NCI-H2227 (cell line): Measurements from ENCODE around the gene SSH2.
A peak's percentile ranks its signal among the peaks of the same experiment; 100 is the strongest.
"Not testable (repeated sequence)": the region's sequence is repeated elsewhere in the genome, so short reads cannot be mapped to it uniquely, and the experiment has no call there.

ENCODE experiments used
- DNase-seq: peaks from one replicate; lab custom pipeline; 2025; ENCODE audit not compliant: unreplicated experiment; lab: John Stamatoyannopoulos, UW

The SSH2 gene

DNA sequence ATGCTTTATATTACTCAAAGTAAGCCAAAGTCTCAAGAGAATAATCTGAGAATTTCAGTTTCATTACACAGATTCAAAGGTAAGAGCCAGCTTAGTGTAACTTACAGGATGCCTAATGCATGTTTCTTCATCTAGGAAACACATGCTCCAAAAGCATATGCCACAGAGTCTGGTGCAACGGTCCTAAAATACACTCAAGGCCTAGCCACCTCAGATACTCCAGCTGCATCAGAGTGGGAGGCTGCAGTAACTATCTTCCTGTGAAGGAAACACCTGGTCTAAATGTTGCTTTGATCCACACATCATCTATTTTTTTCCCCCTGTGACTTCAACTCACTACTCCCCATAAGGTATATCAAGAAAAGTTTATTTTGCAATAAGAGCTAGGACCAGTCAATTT, 255.7 kb downstream of the SSH2 start:
- DNase-seq = no peak

DNA sequence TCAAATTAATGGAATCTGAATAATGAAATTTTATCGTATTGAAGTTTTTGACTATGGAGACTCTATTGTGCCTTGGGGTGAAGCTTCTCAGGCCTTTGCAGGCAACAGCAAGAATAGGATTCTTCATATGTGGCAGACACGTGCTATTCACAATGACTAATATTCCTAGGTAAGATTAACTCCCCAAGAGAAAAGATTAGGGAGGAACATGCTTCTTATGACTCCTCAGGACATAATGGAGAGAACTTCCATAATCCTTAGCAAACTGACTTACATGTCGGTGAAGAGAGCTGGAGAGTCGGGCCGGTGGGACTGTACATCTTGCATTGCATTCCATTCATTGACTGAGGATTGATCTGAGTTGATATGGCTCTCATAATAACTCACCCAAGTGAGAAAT, 258.4 kb downstream of the SSH2 start:
- DNase-seq = no peak

DNA sequence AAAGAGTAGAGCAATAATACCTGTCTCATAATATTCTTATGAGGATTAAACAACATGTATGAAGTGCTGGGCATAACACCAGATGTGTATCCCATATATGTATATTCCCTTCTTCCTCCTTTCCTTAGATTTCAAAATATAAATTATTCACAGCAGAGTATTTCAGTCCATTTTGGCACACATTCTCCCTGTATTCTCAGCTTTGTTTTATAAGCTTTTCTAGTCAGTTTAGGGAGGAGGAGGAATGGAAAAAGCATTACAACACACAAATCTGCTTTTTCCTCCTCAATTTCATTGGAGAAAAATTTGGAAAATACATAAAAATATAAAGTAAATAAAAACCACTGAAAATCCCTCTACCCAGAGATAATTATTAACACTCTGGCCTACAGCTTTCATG, 260.8 kb downstream of the SSH2 start:
- no peak for DNase-seq

DNA sequence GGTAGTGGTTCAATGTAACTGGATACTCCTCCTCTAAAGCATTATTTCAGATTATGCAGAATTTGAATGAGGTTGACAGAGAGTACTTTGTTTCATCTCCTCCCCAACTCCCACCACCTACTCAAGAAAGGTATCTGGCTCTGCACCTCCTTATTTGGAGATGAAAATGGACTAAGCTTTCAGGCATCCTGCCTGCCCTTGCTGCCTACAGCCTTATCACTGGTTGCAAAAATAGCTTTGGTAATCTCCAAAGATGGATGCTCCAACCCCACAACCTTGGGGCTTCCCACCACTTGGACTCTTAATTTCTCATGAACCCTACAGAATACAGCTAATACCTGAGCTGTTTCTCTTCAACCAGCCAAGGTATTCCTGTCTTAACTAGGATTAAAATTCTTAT, 262.1 kb downstream of the SSH2 start:
- no peak for DNase-seq

DNA sequence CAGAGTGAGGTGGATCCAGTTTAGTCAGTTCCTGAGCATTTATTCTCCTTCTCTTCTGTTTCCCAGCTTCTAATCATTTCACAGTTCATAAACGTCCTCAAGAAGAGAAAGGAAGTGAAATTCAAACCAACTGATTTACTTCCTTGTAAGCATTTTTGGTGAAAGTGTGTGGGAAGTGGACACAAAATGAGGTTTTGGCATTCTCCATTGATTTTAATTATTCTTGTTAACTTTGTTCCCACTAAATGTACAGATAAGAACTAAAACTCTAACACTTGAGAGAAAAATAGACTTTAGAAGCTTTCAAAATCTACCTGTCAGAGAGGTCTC, 264.6 kb downstream of the SSH2 start:
- no peak for DNase-seq

DNA sequence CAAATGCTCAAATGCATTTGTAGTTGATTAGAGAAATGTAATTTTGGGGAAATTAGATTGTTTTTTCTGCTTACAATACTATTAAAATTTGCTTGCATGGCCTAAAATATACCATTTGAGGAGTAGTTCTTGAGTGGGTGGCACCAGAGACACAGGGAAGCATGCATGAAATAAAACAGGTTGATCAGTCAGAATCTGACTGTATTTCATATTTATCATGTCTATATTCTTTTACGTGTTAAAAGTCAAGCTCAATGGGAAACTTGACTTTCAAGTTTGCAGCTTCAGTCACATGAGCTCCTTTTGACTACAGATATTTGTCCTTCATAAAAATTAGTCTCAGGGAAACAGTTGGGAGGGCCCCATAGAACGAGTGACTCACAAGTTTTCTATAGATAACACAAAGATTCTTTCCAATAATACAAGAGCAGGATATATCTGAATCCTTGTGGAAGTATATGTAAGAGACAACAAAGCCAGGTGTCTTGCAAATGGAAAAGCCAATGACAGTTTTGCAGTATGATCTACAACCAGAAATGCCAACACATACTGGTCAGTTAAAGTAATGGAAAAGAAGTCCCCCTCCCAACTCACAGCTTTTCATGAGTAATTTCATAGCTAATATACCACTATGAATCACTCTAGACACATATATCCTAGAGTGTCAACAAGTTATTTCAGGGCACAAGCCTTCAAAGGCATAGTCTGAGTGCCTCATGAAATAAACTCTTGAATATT, 265.1 kb downstream of the SSH2 start:
- DNase-seq = no peak

DNA sequence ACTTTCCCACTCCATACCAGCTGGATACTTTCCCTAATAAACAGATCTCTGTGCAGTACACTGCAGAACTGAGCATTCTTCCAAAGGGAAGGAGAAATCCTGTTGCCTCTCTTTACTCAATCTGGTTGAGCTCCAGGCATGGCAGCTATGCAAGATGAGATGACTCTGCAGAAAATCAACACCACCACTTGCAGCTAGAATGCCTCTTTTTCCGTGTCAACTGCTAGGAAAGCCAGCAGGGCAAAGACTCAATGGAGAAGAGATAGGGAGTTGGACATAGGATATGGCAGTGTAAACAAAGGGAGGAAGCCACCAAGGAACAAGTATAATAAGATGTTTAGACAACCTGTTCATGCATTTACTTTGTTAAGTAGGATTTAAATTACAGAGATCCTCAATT, 266.9 kb downstream of the SSH2 start:
- DNase-seq = no peak

DNA sequence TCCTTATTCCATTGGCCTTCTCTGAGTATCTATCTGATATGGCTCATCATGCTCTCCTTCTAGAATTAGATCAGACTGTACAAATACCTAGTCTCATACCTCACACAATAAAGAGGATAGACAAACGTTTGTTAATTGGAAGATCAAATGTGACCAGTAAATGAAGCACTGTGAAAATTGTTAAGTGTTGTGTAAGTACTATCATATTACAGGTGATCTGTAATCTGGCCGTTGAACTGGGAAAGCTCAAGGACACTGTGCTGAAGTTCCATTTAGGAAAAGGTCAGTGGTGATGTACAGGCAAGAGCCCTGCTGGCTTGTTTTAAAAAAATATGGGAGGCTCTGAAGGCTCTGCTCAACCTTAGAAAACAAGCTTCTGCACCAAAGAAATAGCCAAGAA, 268.8 kb downstream of the SSH2 start:
- no peak for DNase-seq

DNA sequence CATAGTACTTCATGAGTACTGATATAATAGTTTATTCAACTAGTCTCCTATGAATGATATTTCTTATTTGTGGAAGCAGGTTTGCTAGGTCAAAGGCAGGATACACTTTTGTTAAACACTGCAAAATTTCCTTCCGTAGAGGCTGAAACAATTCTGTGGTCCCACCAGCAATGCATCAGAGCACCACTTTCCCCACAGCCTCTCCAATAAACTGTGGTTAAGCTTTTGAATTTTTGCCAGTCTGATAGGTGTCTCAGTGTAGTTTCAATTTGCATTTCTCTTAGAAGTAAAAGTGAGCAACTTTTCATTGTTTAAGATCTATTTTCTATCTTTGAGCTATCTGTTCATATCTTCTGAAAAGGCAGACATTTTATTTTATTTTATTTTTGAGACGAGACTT, 270.9 kb downstream of the SSH2 start:
- DNase-seq = no peak

DNA sequence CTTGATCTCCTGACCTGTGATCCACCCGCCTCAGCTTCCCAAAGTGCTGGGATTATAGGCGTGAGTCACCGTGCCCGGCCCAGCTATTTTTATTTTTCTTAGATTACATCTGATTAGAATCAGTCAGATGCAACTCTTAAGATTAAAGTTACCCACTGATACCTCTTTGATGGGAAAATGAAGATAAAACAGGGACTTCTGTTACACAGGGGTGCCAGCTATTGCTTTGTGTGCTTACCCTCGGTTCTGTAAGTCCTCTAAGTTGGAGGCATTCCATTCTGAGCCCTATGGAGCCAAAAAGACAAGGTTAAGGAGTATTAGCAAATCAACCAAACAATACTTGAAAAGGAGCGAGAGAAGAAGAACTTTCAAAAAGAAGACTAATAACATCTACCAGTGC, 274.7 kb downstream of the SSH2 start:
- no peak for DNase-seq

DNA sequence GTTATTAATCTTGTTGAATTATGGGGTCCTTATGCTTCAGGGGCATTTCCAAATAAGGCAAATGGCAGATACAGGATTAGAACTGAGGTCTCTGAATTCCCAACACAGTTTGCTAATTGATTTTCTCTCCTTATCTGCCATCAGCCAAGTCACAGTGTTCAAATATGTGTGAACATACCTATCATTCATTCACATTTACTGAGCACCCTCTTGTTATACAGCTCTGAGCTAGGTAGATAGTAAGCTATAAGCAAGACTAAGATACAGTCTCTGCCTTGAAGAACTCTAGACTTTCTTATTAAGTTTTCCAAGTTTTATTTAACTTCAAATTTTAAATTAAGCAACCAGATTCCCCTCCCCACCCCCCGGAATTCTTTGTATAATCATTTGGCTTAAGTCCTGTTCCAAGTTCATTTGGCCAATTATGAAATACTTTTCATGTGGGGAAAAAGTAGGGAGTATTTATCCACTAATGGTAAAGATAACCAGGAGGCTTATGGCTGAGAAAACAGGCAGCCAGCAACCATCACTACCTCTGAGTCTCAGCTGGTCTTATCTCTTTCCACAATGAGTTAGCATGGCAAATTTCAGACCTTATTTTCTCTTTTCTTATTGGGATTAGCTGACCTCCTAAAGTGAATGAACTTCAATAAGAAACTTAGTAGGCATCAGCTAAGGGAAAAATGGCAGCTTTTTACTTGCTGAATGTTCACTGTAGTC, 275.9 kb downstream of the SSH2 start:
- DNase-seq = no peak

DNA sequence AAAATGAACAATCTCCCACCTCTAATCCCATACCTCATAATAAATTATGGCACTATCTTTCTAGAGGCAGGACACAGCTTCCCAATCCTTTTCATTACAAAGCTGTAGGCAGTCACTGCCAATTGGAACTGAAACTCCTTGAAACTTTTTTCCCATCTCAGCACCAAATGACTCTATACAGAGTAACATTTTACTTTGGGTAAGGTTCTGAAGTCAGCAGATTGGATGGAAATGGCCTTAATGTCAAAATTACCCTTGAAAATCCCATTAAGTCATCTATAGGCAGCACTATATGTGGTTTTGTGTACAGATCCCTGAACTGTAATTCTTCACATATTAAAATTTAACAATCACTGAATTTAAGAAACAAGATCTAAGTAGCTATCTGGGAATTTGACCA, 277.1 kb downstream of the SSH2 start:
- DNase-seq = no peak

DNA sequence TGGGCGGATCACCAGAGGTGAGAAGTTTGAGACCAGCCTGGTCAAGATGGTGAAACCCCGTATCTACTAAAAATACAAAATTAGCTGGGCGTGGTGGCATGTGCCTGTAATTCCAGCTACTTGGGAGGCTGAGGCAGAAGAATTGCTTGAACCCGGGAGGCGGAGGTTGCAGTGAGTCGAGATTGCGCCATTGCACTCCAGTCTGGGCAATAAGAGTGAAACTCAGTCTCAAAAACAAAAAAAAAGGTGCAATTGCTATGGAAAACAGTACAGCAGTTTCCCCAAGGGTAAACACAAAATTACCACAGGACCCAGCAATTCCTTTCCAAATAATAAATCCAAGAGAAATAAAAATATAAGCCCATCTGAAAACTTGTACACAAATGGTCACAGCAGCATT, 278.1 kb downstream of the SSH2 start:
- not testable (repeated sequence) for DNase-seq

DNA sequence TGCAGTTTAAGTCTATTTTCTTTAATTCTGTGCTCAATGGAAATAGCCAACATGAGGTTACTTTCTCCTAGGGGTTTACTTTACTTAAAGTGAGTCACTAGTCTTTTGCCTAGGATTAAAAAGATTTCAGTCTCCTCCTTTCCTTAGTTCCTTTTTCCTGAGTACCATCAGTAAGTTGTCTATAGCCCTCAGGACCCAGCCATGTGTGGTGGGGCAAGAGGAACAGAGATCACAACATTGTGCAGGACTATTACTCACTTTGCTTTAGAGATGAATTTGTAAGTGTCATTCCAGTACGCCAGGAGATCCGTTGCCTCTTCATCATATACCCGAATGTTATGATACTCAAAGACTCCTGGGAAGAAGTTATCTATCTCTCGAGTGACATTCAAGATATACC, 279.6 kb downstream of the SSH2 start:
- no peak for DNase-seq

DNA sequence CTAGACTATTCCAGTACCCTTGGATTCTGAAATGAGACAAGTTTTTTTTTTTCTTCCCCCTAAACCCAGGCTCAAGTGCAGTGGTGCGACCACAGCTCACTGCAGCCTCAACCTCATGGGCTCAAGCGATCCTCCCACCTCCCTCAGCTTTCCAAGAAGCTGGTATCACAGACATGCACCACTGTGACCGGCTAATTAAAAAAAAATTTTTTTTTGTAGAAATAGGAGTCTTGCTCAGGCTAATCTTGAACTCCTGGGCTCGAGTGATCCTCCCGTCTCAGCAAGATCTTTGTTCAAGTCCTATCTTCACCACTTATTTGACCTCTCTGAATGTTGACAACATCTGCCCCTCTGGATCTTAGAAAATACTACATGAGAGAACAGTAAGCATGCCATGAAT, 280.7 kb downstream of the SSH2 start:
- no peak for DNase-seq

DNA sequence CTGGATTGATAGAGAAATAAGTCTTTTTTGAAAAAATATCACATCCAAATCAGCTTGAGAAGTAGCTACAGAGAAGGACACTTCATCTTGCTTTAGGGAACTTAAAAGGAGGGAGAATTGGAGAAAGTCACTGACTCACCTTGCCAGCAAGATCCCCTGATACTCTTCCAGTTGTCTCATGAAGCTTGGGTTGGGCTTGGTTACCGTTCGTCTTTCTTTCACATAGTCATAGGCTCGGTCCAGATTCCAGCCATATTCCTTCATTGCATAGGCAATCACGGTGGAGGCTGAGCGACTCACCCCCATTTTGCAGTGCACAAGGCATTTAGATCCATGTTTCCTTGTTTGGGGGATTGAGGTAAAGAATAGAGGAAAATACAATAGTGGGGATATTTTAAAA, 282.0 kb downstream of the SSH2 start:
- no peak for DNase-seq

DNA sequence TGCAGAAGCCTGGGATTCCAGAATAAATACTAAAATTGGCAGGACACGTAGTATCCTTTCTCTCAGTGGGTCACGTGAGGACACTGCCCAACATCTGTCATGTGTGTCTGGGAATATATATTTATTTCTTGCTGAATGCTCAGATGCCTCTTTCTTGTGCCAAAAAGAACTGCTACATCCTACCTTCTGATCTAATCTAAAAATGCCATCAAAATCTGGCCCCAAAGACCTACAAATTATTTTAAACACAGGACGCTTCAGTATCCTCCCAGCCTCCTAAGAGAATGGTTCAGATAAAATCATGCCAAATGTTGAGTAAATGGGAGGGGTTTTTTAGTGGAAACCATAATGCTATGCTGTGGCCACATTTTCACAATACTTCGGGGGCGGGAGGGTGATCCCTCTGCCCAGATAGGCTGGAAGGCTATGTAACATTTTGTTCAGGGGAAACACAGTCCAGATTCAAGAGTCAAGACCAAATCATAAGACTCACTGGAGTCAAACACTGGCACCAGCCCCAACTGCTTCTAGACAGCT, 284.4 kb downstream of the SSH2 start:
- peak; percentile 25 for DNase-seq

DNA sequence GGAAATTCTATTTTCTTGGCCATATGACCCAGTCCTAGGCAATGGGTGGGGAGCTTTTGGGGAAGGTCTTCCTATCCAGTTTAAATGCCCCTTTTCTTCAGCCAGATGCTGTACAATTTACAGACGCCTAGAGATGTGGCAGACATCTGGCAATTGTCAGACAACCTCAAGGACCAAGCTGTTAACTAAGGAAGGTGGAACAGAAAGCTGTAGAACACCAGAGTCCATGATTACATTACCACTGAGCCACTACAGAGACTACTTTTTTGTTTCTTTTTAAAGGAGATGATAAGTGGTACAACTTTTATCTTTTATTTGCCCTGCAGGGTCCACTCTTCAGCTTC, 286.2 kb downstream of the SSH2 start:
- no peak for DNase-seq

DNA sequence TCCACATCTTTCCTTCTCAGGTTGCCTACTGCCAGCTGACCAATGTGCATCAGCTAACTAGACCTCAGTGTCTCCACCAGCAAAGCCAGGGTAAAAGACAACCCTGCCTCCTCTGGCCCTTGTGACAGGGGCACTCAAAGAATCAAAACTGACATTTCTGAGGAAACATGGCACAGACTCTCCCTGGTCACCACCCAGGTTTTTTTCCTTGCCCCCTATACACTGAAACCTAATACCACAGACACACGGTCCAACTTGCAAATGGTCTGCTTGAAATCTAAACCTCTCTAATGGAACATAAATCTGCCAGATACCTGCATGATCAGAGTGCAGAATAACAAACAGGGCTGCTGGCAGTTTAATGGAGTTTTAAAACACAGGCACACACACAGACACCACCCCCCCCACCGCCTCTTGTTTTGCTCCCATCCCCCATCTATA, 287.8 kb downstream of the SSH2 start:
- DNase-seq = no peak

DNA sequence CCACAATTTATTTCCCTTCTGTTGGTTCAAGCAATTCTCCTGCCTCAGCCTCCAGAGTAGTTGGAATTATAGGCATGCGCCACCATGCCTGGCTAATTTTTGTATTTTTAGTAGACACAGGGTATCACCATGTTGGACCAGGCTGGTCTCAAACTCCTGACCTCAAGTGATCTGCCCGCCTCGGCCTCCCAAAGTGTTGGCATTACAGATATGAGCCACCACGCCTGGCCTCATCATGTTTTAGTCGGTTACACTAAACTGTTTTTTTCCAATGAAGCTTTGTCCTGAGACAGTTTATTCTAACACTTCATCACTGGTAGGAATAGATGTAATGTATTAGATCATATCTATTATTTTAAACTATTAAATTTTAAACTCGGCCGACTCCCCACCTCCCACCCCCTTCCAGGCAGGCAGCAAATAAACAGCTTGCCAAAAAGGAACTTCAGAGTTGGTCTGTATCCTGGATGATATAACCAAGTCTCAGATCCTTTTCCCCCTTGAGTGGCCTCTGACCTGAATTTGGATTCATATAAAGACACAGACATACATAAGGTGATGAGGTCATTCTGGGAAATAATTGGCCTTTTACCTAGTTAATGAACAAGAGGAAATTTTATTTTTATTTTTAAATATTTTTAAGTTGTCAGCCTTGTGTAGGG, 288.9 kb downstream of the SSH2 start:
- no peak for DNase-seq

DNA sequence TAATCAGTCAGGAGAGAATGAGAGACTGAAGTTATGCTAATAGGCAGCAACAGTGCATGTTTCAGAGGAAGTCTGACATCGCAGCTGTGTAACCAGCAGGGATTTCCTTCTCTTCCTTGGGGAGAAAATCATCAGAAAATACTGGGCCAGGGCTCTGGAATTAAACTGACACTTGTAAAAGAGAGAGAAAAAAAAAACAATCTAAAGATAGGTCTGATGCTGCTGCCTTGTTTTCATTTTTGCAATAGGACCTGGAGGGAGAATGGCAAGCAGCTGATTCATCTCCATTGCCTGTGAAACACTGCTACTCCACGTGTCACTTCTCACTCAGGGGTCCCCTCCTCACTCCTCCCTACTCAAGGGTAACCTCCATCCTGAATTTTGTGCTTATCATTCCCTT, 289.6 kb downstream of the SSH2 start:
- no peak for DNase-seq

DNA sequence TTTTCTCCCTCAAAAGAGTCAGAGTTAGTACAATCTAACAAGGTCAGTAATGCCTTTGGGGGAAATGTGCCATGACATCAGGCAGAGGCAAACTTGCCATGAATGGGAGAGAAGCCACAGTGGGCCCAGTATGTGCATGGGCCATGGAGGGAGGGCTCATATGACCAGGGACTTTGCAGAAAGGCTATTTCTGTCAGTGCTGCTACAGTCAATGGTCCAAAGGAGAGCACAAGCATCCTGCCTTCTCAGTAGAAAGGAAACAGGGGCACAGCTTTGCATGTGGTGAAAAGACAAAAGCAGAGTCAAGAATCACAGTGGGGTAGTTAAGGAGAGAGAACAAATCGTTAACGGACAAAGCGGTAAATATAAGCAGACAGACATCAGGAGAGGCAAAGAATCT, 296.1 kb downstream of the SSH2 start:
- no peak for DNase-seq
